GM13976 (cell line): ENCODE results near the gene MEF2C.

Source experiments
- DNase-seq: peaks from one replicate; pipeline ENCODE4 v3.0.0; 2012; ENCODE audit warnings: low spot score
- in situ Hi-C: fragments of 300-500 bp; cut with MboI; formaldehyde crosslinking; loops from one replicate; pipeline ENCODE4 v1.12.0; 2022; ENCODE audit warnings: low sequenced_read_pairs, mixed read lengths, inconsistent platforms; ENCODE audit not compliant: unreplicated experiment
- TF ChIP-seq, protein P1 (sequence below): IDR thresholded peaks from 2 replicates; pipeline ENCODE4 v1.5.1; 2012; ENCODE audit warnings: borderline replicate concordance, mild to moderate bottlenecking; ENCODE audit not compliant: insufficient read depth; ENCODE audit errors: extremely low read depth, missing control alignments, control extremely low read depth

Gene MEF2C

DNA sequence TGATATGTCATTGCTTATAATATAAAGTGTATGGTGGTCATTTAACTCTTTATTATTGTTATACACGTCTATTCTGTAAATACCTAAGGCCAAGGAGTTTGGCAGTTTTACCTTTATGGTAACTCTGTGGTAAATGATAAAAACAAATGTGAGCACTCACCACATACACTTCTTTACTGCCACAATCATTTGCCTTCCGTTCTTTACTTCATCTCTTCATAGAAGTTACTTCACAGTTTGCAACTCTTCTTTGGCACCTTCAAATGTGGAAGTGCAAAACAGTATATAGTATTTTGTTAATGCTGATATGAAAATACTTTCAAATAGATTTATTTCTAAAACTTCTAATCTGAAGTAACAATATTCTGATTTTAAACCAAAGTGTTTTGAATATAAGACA lies 4.4 kb upstream of the MEF2C start:
- DNase-seq = no peak
- TF ChIP-seq, protein P1, sequence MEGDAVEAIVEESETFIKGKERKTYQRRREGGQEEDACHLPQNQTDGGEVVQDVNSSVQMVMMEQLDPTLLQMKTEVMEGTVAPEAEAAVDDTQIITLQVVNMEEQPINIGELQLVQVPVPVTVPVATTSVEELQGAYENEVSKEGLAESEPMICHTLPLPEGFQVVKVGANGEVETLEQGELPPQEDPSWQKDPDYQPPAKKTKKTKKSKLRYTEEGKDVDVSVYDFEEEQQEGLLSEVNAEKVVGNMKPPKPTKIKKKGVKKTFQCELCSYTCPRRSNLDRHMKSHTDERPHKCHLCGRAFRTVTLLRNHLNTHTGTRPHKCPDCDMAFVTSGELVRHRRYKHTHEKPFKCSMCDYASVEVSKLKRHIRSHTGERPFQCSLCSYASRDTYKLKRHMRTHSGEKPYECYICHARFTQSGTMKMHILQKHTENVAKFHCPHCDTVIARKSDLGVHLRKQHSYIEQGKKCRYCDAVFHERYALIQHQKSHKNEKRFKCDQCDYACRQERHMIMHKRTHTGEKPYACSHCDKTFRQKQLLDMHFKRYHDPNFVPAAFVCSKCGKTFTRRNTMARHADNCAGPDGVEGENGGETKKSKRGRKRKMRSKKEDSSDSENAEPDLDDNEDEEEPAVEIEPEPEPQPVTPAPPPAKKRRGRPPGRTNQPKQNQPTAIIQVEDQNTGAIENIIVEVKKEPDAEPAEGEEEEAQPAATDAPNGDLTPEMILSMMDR = no peak
- in situ Hi-C loops = loop anchor here (10.0 to 25.0 kb wide), 3 partner anchors 177 to 850 kb away; no protein-coding TSS in a partner anchor

DNA sequence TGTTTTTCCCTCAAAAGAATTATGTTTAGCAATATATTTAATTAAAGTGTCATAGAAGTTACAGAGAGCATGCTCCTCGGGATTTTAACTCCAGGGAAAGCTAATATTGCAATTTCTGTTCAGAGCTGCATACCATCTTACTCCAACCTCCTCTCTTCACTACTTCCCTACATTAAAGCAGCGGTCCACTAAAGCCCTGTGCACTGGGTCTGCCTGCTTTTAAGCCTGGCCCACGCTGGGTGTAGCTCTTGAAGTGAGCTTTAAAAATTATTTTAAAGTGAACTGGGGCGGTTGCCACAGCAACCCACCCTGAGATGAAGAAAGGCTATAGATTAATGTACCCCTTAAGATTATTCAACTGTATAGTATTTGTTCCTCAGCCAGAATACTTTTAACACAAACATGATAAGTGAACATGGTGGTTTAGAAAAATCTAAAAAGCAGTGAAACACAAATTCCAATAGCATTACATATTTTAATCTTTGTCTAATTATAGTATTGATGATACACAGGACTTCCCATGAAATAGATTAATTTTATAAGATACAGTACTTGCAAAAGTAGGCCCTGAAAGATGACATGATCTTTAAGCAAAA lies 3.9 kb upstream of the MEF2C start:
- TF ChIP-seq, protein P1 = no peak
- in situ Hi-C loops = loop anchor here (10.0 to 25.0 kb wide), 3 partner anchors 178 to 850 kb away; no protein-coding TSS in a partner anchor
- DNase-seq = no peak

DNA sequence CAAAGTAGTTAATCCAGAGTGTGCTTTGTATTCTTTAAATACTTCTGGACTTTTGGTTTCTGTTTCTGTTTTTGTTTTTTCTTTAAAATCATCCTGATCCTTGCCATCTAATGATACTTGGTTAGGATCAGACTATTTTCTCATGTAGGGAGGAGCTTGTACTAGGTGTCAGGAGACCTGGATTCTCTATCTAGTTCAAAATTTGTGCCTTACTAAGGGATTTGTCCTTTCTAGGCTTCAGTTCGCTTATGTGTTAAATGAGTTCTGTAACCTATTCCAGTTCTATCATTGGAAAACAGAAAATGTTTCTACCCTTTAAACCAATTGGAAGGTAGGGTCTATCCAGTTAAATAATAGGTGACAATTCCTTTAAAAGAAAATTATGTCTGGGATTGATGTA lies 3.3 kb upstream of the MEF2C start:
- in situ Hi-C loops = loop anchor here (10.0 to 25.0 kb wide), 3 partner anchors 179 to 851 kb away; no protein-coding TSS in a partner anchor
- DNase-seq = no peak
- TF ChIP-seq, protein P1 = no peak

DNA sequence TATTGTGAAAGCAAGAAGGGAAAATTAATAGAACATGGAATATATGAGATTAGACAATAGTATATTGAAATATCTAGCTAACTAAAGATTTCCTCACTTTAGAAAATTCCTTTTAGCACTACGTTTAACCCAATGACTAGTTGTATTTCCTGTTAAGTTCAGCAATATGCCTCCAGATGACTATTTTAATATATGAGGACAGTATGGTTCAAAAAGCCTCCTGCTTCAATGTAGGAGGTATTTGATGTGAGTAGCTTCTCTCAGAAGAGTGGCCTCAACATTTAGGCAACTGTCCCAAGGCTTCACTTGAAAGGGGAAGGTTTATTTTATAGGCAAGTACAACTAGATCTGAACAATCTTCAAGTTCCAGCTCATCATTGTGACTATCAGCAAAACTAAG lies 2.0 kb upstream of the MEF2C start:
- TF ChIP-seq, protein P1 = no peak
- no peak for DNase-seq
- in situ Hi-C loops = loop anchor here (10.0 to 25.0 kb wide), 3 partner anchors 180 to 852 kb away; no protein-coding TSS in a partner anchor

DNA sequence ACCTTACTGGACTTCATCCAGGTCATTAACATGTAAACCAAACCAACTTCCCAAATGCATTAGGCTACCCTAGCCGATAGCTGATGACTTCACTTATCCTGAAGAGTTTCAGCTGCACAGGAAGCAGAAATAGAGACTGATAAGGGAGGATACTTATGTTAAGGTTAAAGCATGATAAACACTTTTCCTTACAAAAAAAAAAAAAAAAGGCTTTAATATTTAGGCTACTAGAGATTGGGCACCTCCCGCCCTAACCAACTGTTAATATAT lies 1.6 kb upstream of the MEF2C start:
- DNase-seq = no peak
- TF ChIP-seq, protein P1 = no peak
- in situ Hi-C loops = loop anchor here (5.0 to 25.0 kb wide), 4 partner anchors 180 to 853 kb away; no protein-coding TSS in a partner anchor

DNA sequence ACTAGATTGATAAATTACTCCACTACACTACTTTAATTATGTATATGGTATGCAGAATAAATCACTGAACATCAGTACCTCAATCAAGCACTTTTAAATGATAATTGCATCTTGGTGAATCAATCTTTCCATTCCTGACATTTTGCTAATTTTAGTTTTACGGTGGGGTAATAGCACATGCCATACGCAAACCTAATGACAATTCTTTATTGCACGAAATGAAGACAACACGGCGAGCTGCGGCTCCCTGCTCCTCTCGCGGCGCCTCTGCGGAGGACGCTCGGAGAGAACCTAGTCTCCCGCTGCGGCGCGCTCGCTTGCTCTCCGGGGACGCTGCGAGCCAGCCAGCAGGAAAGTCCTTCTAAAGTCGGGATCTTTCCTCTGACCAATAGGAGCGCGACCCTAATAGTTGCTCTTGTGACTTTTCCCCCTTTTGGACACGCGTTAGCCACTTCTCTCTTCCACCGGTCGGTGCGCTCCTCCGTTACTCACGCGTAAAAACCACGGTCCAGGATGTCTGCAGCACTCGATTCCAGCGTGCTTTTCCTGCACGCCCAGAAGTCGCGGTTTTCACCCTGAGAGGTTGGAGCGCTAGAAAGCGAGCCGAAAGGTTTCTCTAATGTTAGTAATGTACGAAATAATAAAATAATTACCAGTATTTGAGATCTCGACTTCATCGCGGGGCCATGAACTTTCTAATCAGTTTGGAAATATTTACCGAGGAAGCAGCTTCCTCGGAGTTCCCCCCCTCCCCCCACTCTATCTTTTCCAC lies 1.0 kb upstream of the MEF2C start:
- DNase-seq = no peak
- in situ Hi-C loops = loop anchor here (5.0 to 25.0 kb wide), 4 partner anchors 181 to 853 kb away; no protein-coding TSS in a partner anchor
- TF ChIP-seq, protein P1 = no peak
